ENCODE measurements around the gene COX7B.
"Not testable (repeated sequence)": the region's sequence is repeated elsewhere in the genome, so short reads cannot be mapped to it uniquely, and the experiment has no call there.

COX7B gene

DNA sequence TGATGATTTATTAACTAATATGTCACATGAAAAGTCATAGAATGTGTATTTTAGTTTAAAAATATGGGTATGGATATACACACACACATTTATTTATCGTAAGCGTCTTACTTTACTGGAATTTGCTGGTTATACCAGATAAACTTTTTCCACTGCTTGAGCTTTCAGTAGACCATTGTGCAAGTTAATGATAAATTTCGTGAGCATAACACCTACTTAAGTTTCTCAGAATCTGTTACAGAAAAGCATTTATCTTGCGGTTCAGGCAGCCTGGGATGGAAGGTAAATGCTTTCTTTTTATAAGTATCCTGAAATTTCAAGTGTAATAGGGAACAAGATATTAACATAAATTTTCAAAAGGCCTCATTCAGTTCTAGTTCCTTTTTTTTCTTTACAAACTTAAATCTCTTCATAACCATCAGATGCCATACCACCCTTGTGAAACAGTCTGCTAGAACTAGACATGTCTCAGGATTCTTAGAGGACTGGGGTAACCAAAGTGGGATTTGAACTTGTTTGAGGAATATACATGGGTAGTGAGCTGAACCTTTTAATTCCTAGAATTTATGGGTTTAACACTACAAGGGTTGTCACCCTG is 38.9 kb downstream of the COX7B start:
- TF ChIP-seq, protein P1, sequence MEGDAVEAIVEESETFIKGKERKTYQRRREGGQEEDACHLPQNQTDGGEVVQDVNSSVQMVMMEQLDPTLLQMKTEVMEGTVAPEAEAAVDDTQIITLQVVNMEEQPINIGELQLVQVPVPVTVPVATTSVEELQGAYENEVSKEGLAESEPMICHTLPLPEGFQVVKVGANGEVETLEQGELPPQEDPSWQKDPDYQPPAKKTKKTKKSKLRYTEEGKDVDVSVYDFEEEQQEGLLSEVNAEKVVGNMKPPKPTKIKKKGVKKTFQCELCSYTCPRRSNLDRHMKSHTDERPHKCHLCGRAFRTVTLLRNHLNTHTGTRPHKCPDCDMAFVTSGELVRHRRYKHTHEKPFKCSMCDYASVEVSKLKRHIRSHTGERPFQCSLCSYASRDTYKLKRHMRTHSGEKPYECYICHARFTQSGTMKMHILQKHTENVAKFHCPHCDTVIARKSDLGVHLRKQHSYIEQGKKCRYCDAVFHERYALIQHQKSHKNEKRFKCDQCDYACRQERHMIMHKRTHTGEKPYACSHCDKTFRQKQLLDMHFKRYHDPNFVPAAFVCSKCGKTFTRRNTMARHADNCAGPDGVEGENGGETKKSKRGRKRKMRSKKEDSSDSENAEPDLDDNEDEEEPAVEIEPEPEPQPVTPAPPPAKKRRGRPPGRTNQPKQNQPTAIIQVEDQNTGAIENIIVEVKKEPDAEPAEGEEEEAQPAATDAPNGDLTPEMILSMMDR (IDR thresholded peaks at IDR 0.05; ENCODE audit: control insufficient read depth, insufficient read depth, low read depth, low read length, missing control alignments) = no peak
- DNase-seq (ENCODE audit: low read depth) = no peak
- no peak overlapping the region for H3K4me3 ChIP-seq (ENCODE audit: control insufficient read depth, low read depth, low read length)

DNA sequence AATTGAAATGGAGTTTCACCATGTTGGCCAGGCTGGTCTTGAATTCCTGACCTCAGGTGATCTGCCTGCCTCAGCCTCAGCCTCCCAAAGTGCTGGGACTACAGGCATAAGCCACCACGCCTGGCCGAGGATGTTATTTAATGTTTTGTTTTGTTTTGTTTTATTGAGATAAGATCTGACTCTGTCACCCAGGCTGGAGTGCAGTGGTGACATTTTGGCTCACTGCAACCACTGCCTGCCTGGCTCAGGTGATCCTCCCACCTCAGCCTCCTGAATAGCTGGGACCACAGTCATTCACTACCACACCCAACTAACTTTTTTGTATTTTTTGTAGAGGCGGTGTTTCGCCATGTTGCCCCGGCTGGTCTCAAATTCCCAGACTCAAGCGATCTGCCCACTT is 45.8 kb downstream of the COX7B start:
- DNase-seq (ENCODE audit: low read depth); H3K4me3 ChIP-seq (ENCODE audit: control insufficient read depth, low read depth, low read length): not testable (repeated sequence)

DNA sequence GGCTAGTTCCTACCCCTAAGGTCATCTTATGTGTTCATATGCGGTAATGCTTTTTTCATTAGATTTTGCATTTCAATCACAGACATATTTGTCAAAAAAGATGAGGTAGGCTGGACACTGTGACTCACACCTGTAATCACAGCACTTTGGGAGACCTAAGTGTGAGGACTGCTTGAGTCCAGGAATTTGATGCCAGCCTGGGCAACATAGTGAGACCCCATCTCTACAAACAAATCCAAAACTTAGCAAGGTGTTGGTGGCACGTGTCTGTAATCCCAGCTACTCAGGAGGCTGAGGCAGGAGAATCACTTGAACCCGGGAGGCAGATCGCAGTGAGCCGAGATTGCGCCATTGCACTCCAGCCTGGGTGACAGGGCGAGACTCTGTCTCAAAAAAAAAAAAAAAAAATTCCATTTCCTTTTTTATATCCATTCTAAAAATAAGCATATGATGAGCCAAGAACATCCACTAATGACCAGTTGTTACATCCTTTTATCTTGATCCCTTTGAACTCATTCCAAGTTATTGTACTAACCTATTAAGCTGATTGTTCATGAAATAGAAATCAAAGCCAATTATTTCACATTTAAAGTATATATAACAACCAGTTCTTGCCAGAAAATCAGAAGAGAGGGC is 46.8 kb downstream of the COX7B start:
- TF ChIP-seq, protein P1 (IDR thresholded peaks at IDR 0.05; ENCODE audit: control insufficient read depth, insufficient read depth, low read depth, low read length, missing control alignments) = no peak
- DNase-seq (ENCODE audit: low read depth) = no peak
- H3K4me3 ChIP-seq (ENCODE audit: control insufficient read depth, low read depth, low read length) = no peak overlapping the region

DNA sequence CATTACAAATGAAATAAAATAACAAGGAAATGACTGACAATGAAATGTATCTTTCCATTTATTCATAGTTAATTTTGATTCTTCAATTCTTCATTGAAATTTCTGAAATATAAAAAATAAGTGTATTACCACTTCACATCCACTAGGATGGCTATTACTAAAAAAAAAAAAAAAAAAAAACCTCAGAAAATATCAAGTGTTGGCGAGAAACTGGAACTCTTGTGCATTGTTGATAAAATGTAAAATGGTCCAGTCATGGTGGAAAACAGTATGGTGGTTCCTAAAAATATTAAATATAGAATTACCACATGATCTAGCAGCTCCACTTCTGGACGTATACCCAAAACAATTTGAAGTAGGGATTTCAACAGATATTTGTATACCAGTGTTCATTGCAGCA is 47.3 kb downstream of the COX7B start:
- TF ChIP-seq, protein P1 (IDR thresholded peaks at IDR 0.05; ENCODE audit: control insufficient read depth, insufficient read depth, low read depth, low read length, missing control alignments) = no peak
- no peak for DNase-seq (ENCODE audit: low read depth)
- H3K4me3 ChIP-seq (ENCODE audit: control insufficient read depth, low read depth, low read length) = no peak overlapping the region

DNA sequence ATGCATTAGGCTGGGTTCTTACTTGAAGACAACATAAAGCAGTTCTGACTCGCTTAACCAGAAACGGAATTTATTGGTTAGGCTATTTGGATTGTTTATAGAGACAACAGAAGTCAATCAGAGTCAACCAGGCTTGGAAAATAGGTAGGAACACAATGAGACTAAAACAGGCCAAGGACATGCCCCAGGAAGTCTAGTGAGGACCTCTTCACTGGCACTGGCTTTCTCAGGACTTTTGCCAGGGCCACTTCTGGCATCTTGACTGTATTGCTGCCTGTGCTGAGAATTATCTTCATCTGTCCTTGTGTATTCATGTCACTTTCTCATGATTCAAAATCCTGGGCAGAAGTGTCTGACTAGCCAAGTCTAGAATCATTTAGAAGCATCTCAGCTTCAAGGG is 50.6 kb downstream of the COX7B start:
- DNase-seq (ENCODE audit: low read depth) = no peak
- TF ChIP-seq, protein P1 (IDR thresholded peaks at IDR 0.05; ENCODE audit: control insufficient read depth, insufficient read depth, low read depth, low read length, missing control alignments) = no peak
- H3K4me3 ChIP-seq (ENCODE audit: control insufficient read depth, low read depth, low read length) = no peak overlapping the region

DNA sequence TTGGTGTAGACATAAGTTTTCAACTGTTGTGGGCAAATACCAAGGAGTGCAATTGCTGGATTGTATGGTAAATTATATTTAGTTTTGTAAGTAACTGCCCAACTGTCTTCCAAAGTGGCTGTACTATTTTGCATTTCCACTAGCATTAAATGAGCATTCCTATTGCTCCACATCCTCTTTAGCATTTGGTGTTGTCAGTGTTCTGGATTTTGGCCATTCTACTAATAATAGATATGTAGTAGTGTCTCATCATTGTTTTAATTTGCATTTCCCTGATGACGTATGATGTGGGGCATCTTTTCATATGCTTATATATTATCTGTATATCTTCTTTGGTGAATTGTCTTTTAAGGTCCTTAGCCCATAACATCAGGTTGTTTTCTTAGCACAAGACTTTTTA is 52.9 kb downstream of the COX7B start:
- H3K4me3 ChIP-seq (ENCODE audit: control insufficient read depth, low read depth, low read length) = no peak overlapping the region
- TF ChIP-seq, protein P1 (IDR thresholded peaks at IDR 0.05; ENCODE audit: control insufficient read depth, insufficient read depth, low read depth, low read length, missing control alignments) = no peak
- DNase-seq (ENCODE audit: low read depth) = no peak

DNA sequence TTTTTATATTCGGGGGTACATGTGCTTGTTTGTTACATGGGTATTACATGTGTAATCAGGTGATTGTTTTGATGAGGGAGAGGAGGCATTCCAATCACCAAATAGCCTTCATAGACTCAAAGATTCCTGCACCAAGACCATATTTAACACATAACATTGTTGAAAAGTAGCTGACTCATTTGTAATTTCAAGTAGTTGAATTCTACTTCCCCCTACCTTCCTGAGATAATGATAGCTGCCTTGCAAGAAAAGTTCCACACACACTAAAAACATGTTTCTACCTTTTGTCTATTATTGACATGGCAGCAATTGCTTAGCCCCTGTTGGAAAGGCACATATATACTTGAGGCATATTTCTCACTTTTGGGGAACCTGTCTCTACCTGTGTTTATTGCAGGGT is 54.0 kb downstream of the COX7B start:
- DNase-seq (ENCODE audit: low read depth) = no peak
- TF ChIP-seq, protein P1 (IDR thresholded peaks at IDR 0.05; ENCODE audit: control insufficient read depth, insufficient read depth, low read depth, low read length, missing control alignments) = no peak
- H3K4me3 ChIP-seq (ENCODE audit: control insufficient read depth, low read depth, low read length) = no peak overlapping the region

Data from AG09309 (cell line).